ENCODE results near the gene PAGR1. TPM values are rescaled to one million over a fixed set of nuclear protein-coding genes. Genes with fewer than 3 reads are reported as not detected.

The PAGR1 gene
- polyA plus RNA-seq, 5 donors, result 26.4 to 46.3 (median 31.3) TPM

DNA sequence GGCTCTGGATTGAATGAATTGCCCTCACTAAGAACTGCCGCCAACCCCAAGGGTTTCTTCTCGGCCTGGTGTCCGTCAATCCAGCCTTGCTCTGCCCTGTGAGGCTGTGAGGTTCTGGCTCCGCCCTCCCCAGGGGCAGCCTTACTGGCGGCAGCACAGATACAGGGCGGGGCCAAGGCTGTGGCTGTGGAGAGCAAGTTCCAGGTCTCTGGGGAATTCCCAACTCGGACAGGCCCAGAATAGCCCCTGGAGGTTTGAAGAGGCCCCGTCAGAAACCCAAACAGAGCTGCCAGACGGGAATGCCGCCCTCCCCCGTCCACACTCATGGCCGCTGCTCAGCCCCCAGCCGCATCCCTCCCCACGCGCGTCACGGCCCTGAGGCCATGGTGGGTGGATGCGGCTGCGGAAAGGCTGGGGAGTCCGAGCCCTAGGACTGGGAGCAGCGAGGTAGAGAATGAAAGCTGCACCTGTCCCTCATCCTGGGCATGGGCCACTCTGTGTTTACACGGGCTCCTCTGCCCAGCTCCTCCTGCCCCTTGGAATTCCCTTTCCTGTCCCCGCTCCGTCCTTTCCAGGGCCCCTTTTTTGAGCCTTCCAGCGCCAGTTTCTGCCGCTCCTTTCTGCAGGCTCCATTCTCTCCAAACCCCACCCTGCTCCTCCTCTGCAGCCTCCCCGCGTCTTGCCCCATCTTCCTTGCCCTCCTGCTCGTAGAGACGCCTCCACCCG, 4.6 kb upstream of the PAGR1 start:
- DNase-seq, result peak; percentile 91 to 93

DNA sequence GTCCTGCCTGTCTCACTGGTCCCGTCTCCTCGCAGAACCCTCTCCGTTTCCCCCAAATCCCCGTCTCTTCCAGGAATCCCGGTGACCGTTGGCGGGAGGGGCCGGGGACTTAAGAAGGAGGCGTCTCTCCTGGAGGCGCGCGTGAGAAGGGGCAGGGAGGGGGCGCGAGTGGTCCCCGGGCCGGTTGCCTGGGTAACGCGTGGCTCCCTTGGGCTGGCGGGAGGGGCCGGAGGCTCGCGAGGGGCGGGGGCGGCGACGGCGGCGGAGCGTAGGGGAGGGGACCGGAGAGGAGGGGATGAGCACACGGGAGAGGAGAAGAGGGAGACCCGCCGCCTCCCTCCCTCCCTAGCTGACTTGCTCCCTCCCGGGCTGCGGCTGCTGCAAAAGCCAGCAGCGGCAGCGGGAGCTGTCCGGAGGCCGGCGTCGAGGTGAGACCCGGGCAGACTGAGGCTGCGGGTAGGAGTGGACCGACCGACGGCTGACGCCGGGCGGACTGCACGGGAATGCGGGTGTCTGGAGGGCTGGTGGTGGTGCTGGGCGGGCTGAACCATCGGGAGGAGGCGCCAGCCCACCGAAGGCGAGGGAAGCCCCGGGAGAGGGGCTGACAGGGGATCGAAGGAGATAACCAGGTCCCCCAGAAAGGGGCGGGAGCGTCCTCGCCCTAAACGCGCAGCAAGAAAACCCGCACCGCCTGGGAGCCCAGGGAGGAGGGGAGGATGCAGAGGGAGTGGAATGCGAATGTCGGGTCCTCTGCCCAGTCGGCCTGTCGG, 3.9 kb upstream of the PAGR1 start, which contains the start of gene PRRT2:
TSS of gene PRRT2 (plus strand) at position 298 of the 770 bp plus-strand sequence. CDS start 862 bp downstream, outside the sequence.
- peak; percentile 70 for DNase-seq

DNA sequence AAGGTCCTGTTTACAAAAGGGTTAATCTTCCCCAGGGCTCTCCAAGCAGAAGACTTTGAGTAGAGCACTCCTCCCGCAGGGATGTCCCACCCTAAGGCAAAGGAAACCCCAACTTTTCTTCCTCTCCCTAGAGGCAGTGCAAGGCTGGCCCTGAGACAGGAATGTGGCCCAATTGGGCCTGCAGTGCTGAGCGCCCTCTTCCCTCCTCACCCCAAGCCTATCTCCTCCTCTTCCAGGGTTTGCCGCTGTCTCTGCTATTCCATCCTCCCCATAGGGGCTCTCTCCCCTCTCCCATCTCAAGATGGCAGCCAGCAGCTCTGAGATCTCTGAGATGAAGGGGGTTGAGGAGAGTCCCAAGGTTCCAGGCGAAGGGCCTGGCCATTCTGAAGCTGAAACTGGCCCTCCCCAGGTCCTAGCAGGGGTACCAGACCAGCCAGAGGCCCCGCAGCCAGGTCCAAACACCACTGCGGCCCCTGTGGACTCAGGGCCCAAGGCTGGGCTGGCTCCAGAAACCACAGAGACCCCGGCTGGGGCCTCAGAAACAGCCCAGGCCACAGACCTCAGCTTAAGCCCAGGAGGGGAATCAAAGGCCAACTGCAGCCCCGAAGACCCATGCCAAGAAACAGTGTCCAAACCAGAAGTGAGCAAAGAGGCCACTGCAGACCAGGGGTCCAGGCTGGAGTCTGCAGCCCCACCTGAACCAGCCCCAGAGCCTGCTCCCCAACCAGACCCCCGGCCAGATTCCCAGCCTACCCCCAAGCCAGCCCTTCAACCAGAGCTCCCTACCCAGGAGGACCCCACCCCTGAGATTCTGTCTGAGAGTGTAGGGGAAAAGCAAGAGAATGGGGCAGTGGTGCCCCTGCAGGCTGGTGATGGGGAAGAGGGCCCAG, 3.0 kb upstream of the PAGR1 start:
- DNase-seq, result no peak

DNA sequence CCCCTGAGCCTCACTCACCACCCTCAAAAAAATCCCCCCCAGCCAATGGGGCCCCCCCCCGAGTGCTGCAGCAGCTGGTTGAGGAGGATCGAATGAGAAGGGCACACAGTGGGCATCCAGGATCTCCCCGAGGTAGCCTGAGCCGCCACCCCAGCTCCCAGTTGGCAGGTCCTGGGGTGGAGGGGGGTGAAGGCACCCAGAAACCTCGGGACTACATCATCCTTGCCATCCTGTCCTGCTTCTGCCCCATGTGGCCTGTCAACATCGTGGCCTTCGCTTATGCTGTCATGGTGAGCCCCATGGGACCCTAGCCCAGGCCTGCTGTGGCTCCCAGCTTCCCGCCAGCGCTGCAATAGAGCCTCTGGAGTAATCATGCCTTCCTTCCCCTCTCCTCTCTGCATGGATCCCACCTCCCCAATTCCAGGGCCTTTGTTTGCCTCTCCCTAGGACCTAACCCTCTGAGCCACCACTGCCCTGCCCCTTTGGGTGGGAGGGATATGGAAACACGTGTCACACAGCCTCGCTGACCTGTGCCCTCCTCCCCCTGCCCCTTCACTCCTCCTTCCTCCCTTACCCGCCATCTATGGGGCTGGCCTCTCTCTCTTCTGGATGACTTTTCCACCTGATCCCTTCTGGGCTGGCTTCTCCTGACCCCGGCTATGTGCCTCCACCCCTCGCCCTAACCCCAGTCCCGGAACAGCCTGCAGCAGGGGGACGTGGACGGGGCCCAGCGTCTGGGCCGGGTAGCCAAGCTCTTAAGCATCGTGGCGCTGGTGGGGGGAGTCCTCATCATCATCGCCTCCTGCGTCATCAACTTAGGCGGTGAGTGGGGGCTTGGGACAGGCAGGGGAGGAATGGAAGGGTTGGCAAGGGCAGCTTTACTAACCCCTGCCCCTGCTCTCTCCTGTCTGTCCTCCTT, 2.0 kb upstream of the PAGR1 start:
- DNase-seq, result no peak

DNA sequence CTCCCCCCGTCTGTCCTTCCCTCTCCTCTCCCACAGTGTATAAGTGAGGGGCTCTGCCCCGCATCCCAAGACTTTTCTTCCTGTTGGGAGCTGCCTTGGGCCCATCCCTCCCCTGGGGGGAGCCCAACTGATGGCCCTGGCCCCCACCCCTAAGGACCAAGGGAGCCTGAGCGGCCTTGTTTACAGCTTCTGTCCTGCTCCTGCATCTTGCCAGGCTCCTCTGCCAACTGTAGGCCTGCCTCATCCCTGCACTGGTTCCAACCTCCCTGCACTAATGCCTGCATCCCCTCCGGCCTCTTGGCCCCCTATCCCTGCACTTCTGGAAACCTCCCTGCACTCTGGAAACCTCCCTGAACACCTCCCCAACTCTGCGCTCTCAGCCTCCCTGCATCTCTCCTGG, 1.4 kb upstream of the PAGR1 start:
- DNase-seq, result no peak

DNA sequence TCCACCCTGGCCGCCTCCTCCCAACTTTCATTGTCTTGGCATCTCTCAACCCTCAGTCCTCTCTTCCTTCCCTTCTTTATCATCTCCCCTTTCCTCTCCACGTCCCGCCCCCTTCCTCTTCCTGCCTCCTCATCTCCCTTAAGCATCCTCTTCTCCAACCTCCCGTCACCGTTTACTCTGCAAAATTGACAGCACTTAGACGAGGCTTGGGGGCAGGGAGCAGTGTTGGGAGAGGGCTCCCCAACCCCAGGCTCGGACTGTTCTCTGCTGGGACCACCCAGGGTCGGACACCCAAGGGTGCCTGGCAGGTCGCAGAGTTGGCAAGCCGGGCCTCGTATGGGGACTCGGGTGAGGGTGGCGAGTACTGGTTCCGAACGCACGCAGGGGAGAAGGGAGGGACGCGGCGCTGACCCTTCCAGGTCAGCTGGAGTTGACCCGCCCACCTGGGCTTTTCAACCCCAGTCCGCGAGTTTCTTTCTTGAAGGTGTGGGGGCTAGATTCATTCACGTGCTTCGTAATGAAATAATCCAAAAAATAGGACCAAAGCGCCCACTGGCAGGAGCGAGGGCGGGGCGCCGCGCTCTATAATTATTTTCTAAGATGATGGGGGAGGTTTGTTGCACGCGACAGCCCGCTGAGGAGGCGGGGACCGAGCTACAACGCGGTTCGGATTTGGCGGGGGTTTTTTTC, 775 bp upstream of the PAGR1 start:
- no peak for DNase-seq

DNA sequence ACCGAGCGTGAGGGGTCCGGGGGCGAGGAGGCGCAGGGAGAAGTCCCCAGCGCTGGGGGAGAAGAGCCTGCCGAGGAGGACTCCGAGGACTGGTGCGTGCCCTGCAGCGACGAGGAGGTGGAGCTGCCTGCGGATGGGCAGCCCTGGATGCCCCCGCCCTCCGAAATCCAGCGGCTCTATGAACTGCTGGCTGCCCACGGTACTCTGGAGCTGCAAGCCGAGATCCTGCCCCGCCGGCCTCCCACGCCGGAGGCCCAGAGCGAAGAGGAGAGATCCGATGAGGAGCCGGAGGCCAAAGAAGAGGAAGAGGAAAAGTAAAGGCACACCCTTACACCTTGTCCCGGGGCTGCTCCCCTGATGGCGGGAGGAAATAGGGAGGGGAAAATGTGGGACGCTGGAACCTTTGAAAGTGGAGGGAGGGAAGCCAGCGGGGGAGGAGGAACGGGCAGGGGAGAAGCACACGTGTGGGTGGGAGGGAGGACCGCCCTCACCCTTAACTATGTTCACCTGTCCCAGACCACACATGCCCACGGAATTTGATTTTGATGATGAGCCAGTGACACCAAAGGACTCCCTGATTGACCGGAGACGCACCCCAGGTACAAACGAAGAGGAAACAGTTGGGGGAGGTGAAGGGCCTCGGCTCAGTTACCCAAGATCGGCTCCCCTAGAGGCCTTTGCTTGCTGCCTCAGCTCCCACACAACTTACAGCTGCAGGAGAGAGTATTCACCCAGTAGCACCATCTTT, 916 bp downstream of the PAGR1 start:
- DNase-seq, result no peak

DNA sequence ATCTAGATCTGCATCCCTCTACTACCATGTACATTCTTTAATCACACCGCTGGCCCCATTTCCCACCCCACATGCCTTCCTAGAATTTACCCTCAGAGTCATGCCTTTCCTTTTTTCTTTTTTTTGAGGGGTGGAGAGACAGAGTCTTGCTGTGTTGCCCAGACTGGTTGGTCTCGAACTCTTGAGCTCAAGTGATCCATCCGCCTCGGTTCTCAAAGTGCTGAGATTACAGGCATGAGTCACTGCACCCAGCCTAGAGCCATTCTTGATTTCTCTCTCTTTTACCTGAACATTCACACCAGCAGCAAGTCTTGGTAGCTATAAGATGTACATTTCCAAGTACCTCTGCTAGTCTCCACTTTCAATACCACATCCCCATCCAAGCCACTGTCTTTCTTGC, 2.1 kb downstream of the PAGR1 start:
- DNase-seq, result no peak

DNA sequence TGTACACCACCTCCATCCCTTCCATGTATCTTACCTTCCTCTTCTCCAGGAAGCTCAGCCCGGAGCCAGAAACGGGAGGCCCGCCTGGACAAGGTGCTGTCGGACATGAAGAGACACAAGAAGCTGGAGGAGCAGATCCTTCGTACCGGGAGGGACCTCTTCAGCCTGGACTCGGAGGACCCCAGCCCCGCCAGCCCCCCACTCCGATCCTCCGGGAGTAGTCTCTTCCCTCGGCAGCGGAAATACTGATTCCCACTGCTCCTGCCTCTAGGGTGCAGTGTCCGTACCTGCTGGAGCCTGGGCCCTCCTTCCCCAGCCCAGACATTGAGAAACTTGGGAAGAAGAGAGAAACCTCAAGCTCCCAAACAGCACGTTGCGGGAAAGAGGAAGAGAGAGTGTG, 3.6 kb downstream of the PAGR1 start:
- DNase-seq, result no peak

DNA sequence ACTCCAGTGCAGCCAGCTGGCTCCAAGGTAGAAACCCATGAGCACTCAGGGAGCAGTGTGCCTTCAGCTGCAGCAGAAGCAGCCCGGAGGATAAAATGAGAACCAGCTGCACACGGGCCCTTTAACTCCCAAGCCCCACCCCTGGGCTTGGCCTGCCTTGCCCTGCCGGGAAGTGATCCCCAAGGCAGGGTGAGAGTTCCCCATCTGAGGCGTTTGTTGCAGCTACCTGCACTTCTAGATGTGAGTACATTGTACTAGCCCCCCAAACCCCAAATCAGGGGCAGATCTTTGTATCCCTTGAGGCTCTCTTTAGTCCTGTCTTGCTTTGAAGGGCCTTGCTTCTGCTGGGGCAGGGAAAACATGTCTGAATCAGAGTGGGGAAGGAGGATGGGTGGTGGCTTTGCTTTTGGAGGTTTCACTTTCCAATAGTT, 4.3 kb downstream of the PAGR1 start, which contains the start of gene MVP:
TSS of gene MVP (plus strand) at position 192 of the 431 bp plus-strand sequence. CDS start 10,088 bp downstream, outside the sequence.
- DNase-seq, result no peak

DNA sequence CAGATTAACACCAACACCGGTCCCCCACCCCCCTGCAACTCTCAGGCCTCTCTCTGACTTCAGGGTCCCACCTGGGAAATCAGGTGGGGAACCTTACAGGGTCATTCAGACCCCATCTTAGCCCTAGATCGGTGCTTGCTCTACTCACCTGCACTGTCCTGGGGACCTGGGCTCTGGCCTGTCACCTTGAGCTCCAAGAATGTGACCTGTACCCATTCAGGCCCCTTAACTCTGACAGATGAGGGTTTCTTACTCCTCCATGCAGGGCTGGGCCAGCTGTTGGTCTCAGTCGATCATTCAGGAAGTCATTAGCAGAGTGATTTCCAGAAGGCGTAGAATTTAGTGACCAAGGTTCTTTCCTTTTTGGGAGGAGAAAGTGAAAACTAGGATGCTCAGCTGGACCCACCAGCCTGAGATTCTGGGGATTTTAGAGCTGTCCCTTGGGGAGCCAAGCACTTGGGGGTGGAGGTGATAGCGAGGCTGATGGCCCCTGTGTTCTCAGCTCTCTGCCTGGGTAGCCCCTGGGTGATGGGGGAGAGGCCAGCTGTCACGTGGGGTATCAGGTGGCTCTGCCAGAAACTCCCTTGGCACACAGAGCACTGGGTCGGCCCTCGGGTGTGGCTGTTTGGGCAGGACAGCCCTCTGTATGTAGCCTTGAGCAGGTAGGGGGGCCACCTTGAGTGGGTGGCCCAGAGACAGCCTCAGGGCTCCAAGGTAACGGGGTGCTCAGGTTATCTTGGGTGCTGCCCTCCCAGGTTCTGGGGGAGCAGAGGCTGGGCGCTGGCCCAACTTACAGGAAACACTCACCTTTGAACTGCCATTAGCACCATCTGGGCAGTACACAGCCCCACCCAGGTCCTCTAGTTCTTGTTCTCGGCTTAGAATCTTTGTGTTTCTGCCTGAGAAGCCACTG, 5.0 kb downstream of the PAGR1 start:
- no peak for DNase-seq

DNA sequence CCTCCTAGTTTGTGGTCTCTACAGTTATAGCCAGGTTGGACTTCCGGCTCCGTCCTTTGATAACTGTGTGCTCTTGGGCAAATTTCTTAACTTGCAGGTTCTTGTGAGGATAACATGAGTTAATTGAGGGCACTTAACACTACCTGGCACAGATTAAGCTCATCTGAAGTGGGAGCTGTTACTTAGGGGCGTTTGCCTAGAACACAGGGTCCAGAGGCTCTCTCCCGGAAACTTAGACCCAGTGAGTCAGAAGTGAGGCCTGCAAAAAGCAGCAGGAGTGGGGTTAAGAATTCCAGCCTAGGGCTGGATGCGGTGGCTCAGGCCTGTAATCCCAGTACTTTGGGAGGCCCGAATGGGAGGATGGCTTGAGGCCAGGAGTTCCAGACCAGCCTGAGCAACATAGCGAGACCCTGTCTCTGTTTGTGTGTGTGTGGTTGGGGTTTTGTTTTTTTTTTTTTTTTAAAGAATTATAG, 5.7 kb downstream of the PAGR1 start:
- no peak for DNase-seq

DNA sequence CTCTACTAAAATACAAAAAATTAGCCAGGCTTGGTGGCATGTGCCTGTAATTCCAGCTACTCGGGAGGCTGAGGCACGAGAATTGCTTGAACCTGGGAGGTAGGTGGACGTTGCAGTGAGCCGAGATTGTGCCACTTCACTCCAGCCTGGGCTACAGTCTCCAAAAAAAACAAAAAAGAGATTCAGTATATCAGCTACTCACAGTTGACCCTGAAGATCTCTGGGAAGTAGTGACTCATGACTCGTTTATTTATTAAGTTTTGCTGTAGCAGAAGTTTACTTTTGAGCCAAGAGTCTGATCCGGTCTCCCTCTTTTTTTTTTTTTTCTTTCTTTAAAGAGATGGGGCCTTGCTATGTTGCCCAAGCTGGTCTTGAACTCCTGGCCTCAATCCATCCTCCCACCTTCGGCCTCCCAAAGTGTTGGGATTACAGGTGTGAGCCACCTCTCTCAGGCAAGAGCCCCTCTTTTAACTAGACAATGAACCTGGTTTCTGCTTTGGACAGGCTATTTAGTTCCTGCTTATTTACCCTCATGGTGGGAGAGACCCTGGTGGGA, 8.7 kb downstream of the PAGR1 start:
- DNase-seq, result no peak

DNA sequence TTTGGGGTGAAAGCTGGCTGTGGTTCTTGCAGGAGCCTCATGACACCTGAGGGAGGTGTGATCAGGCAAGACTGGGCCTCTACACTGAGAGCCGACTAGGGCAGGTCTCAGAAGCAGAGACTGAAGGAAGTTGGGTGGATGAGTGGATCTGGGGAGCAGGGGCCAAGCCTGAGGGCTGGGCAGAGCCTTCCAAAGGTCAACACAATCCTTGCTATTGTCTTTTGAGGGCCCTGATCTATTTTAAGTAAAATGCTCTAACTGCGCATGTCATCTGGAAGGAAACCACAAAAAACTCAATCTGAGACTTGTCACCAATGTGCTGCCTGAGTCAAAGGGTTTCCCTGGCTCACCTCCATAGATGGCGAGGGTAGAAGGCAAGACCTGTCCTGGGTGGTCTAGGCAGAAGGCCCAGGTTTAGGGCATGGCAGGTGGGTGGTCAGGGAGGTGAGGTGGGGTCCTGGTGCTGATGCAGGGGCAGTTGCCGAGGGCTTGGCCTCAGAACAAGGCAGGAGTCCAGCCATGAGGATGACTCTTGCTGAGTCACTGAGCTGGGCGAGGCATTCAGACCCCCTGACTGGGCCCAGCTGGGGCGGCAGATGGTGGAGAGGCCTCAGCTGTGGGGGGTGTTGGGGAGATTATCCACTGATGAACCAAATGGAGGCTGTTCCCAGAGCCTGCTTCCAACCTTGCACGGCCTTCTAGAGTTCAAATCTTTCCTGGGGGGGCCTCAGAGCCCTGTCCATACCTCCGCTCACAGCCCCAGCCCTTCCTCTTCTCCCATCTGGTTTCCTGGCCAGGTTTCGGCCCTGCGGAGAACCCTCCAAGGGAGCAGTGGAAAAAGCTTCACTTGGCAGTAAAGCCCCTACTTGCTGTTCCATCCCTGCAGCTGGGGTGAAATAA, 9.4 kb downstream of the PAGR1 start:
- DNase-seq, result no peak

DNA sequence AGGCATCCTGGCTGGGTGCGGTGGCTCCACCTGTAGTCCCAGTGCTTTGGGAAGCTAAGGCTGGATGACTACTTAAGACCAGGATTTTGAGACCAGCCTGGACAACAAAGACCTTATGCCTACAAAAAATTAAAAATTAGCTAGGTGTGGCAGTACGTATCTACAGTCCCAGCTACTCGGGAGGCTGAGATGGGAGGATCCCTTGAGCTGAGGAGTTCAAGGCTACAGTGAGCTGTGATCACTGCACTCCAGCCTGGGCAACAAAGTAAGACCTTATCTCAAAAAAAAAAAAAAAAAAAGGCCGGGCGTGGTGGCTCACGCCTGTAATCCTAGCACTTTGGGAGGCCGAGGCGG, 10.4 kb downstream of the PAGR1 start:
- DNase-seq, result no peak

DNA sequence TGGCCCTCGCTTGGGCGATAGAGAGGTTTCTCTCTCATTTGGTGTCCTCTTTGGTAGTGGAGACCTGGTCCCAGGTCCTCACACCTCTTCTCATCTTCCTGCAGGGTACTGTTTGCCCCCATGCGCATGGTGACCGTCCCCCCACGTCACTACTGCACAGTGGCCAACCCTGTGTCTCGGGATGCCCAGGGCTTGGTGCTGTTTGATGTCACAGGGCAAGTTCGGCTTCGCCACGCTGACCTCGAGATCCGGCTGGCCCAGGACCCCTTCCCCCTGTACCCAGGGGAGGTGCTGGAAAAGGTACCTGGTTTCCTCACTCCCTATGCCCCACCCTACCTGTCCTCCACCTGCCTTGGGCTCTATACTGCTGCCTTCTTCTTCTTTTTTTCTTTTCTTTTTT, 14.8 kb downstream of the PAGR1 start:
- DNase-seq, result no peak

DNA sequence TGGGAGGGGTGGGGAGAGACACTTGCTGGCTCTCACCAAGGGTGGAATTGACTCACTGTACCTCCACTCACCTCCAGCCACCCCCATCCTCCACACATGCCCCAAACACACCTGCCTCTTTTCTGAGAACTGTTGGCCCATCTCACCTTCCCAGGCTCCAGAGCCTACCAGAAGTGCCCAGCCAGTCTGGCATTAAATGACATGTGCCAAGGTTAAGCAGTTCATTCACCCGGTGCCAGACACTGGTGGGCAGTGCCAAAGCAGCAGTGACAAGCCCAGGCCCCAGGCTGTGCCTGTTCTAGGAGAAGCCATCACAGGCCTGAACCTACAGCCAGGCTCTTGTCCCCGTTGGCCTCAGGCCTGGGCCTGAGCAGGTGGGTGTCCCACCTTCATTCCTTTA, 15.5 kb downstream of the PAGR1 start:
- DNase-seq, result no peak

Data from right lung (tissue), 5 donors.